Stimulated activated naive CD8-positive, alpha-beta T cell treated with anti-CD3 and anti-CD28 coated beads, Interleukin-15, amount 100 ng/mL, for 72 hours (primary cell): ENCODE results near the gene UPP2.

Source experiments
- ATAC-seq: fragments of 150-1000 bp; cut with Tn5 transposase; 2 replicates; pipeline ENCODE4 v1.10.0; 2021; ENCODE audit warnings: mild to moderate bottlenecking, moderate library complexity
- DNase-seq, 2 donors: peaks; one replicate each; pipeline ENCODE4 v3.0.0; 2021 to 2022
- H3K27ac Mint-ChIP-seq, 2 donors: one replicate each; pipeline ENCODE4 v1.8.0; 2022; ENCODE audit warnings: mild to moderate bottlenecking in 2 of 2, mixed read lengths in 2 of 2, moderate library complexity in 2 of 2
- H3K27me3 Mint-ChIP-seq: one replicate; pipeline ENCODE4 v1.8.0; 2022; ENCODE audit warnings: mixed read lengths
- H3K4me1 Mint-ChIP-seq: one replicate; pipeline ENCODE4 v1.8.0; 2022; ENCODE audit warnings: mild to moderate bottlenecking, mixed read lengths
- H3K4me3 Mint-ChIP-seq, 2 donors: one replicate each; pipeline ENCODE4 v1.8.0; 2022; ENCODE audit warnings: mild to moderate bottlenecking in 2 of 2, mixed read lengths in 2 of 2, moderate library complexity in 1 of 2
- H3K9me3 Mint-ChIP-seq, 2 donors: one replicate each; pipeline ENCODE4 v1.8.0; 2022; ENCODE audit warnings: mixed read lengths in 2 of 2

The UPP2 gene

GRCh38 chr2:158143703-158144360, 42.2 kb downstream of the UPP2 start:
- Mint-ChIP-seq H3K27ac (no peak overlapping the region), H3K9me3 (peaks cover 14 to 25% of the 10 kb centered on the region in 2 donors), H3K4me3 (no peak overlapping the region), H3K4me1 (no peaks in the 10 kb centered on the region), H3K27me3 (peaks cover 43% of the 10 kb centered on the region)
- ATAC-seq (no peak), DNase-seq (no peak)

DNA sequence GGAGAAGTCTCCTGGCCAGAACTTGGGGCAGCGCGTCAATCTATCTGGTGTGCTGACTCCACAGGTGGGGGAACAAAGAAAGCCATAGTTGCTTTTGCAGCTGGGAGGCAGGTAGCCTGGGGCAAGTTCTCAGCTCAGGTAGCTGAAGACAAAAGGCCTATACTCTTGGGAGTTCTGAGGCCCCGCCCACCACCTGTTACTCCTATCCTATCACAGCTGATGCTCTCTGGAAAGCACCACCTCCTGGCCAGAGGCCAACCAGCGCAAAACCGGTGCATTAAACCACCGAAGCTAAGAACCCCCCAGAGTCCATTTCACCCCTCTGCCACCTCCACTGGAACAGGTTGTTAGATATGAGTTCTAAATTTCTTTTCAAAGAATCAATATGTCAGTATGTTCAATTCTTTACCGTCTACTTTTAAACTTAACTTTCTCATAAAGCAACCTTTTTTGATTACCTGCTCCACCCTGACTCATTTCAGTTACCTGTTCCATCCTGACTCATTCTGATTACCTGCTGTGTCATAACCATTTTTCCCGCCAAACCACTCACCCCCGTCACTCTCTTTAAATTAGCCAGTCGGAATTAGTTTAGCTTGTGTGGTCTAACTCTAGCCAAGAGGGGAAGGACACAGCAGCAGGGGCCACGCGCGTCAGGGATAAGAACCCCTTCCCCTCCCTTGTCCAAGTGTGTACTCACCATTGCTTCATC, 43.4 kb downstream of the UPP2 start:
- Mint-ChIP-seq H3K9me3 (peaks cover 14 to 25% of the 10 kb centered on the region in 2 donors), H3K4me1 (no peaks in the 10 kb centered on the region), H3K4me3 (no peak overlapping the region), H3K27ac (no peak overlapping the region), H3K27me3 (peaks cover 43% of the 10 kb centered on the region)
- DNase-seq: no peak
- no peak for ATAC-seq

DNA sequence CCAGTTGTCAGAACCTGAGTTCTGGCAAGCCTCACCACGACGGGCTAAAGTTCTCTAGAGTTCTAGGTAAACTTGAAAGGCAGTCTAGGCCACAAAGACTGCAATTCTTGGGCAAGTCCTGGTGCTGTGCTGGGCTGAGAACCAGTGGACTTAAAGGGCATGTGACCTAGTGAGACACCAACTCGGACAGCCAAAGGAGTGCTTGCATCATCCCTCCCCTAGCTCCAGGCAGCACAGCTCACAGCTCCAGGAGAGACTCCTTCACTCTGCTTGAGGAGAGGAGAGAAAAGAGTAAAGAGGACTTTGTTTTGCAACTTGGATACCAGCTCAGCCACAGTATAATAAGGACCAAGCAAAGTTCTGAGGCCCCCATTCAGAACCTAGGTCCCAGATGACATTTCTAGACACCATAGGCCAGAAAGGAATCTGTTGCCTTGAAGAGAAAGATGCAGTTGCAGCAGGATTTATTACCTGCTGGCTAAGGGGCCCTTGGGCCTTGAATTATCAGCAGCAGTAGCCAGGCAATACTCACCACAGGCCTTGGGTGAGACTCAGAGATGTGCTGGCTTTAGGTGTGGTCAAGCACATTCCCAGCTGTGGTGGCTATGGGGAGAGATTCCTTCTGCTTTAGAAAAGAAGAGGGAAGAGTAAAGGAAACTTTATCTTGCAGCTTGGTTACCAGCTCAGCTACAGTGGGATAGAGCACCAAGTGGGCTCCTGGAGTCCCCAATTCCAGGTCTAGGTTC, 51.8 kb downstream of the UPP2 start:
- H3K4me1 Mint-ChIP-seq: no peaks in the 10 kb centered on the region
- no peak overlapping the region for H3K4me3 Mint-ChIP-seq
- peaks cover 0 to 14% of the 10 kb centered on the region in 2 donors for H3K9me3 Mint-ChIP-seq
- DNase-seq: no peak
- peak overlapping the region in 1 of 2 donors; percentile 76 for H3K27ac Mint-ChIP-seq
- ATAC-seq: no peak
- peaks cover 9% of the 10 kb centered on the region for H3K27me3 Mint-ChIP-seq

- Mint-ChIP-seq H3K27me3 (peaks cover 14% of the 10 kb centered on the region), H3K4me1 (no peaks in the 10 kb centered on the region), H3K4me3 (no peak overlapping the region), H3K27ac (no peak overlapping the region), H3K9me3 (peaks cover 0 to 13% of the 10 kb centered on the region in 2 donors)
- DNase-seq: no peak
- ATAC-seq: no peak
These were observed 52.9 kb downstream of the UPP2 start for GRCh38 chr2:158154596-158154995.

GRCh38 chr2:158172719-158173118, 71.0 kb downstream of the UPP2 start:
- H3K27ac Mint-ChIP-seq: no peak overlapping the region
- H3K4me1 Mint-ChIP-seq: no peaks in the 10 kb centered on the region
- H3K4me3 Mint-ChIP-seq: no peak overlapping the region
- H3K27me3 Mint-ChIP-seq: peaks cover 23% of the 10 kb centered on the region
- no peak for DNase-seq
- no peak for ATAC-seq
- H3K9me3 Mint-ChIP-seq: no peaks in the 10 kb centered on the region

DNA sequence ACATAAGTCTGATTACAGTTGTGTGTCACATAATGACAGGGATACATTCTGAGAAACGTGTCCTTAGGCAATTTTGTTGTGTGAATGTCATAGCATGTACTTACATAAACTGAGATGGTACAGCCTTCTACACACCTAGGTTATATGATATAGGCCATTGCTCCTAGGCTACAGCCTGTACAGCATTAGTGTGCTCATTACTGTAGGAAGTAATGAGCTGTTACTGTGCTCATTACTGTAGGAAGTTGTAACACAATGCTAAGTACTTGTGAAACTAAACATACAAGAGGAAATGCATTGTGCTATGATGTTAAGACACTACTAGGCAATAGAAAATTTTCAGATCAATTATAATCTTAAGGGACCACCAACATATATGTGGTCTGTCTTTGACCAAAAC, 72.8 kb downstream of the UPP2 start:
- no peak overlapping the region for H3K4me3 Mint-ChIP-seq
- H3K27ac Mint-ChIP-seq: no peak overlapping the region
- no peak for DNase-seq
- H3K9me3 Mint-ChIP-seq: no peaks in the 10 kb centered on the region
- H3K4me1 Mint-ChIP-seq: no peaks in the 10 kb centered on the region
- H3K27me3 Mint-ChIP-seq: peaks cover 30% of the 10 kb centered on the region
- ATAC-seq: peak; percentile 59

DNA sequence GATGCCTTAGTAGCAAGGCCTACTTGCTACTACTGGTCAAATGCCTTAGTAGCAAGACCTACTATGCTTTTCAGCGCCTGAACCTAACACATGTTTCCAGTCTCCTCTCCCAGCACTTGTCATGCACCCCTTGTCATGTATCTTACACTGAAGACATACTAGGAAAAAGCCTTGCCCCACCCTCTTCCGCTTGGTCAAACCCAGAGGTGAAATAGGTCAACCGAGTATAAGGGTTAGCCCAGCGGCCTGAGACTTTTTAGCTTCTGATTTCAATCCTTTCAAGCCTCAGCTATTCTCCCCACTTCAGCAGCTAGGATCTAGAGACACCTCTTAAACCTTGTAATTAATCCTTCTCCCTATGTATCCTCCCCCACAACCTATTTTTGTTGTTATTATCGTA, 73.3 kb downstream of the UPP2 start:
- DNase-seq (no peak), ATAC-seq (no peak)
- no peaks in the 10 kb centered on the region for H3K4me1 Mint-ChIP-seq
- no peak overlapping the region for H3K4me3 Mint-ChIP-seq
- H3K27ac Mint-ChIP-seq: no peak overlapping the region
- no peaks in the 10 kb centered on the region for H3K9me3 Mint-ChIP-seq
- H3K27me3 Mint-ChIP-seq: peaks cover 35% of the 10 kb centered on the region

DNA sequence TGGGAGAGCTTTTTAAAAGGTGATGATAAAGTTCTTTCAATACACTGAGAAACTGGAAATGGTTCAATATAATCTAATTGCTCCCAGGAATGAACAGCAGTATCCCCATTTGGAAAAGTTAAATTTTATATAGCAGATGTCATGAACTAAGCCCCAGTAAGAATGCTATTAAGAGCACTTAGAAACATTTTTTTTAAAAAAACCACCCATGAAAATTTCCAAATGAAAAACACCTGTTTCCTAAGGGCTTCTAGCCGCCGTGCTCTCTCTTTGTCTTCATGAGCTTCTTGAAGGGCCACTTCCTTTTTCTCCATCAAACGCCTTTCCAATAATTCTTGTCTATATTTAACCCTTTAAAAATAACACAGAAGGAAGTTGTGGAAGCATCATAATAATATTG, 77.0 kb downstream of the UPP2 start:
- Mint-ChIP-seq H3K9me3 (no peaks in the 10 kb centered on the region), H3K27ac (no peak overlapping the region), H3K4me3 (no peak overlapping the region), H3K27me3 (peaks cover 51% of the 10 kb centered on the region), H3K4me1 (no peaks in the 10 kb centered on the region)
- DNase-seq (no peak), ATAC-seq (no peak)

GRCh38 chr2:158179660-158180059, 78.0 kb downstream of the UPP2 start:
- H3K4me1 Mint-ChIP-seq: no peaks in the 10 kb centered on the region
- H3K27me3 Mint-ChIP-seq: peaks cover 51% of the 10 kb centered on the region
- ATAC-seq: no peak
- DNase-seq: no peak
- no peak overlapping the region for H3K4me3 Mint-ChIP-seq
- H3K9me3 Mint-ChIP-seq: no peaks in the 10 kb centered on the region
- no peak overlapping the region for H3K27ac Mint-ChIP-seq

DNA sequence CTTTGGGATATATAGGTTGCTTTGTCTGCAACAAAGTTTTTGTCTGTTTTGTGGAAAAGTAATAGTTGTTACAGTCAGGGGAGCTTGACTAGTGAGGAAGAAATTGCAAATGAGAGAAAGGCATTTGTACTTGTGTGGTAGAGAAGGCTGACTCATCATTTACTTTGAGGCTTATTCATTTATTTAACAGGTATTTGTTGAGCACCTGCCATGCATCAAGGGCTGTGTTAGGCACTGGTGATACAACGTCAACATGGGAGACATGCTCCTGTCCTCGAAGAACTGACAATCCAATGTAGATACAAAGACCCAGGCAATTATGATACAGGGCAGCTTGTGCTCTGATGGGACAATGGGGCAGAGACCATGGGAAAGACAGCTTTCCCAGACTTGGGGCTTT, 79.5 kb downstream of the UPP2 start:
- no peak for DNase-seq
- no peaks in the 10 kb centered on the region for H3K4me1 Mint-ChIP-seq
- H3K27me3 Mint-ChIP-seq: peaks cover 39% of the 10 kb centered on the region
- no peak overlapping the region for H3K27ac Mint-ChIP-seq
- H3K9me3 Mint-ChIP-seq: no peaks in the 10 kb centered on the region
- H3K4me3 Mint-ChIP-seq: no peak overlapping the region
- ATAC-seq: no peak

- ATAC-seq (no peak), DNase-seq (no peak)
- no peak overlapping the region for H3K4me3 Mint-ChIP-seq
- H3K27ac Mint-ChIP-seq: no peak overlapping the region
- H3K4me1 Mint-ChIP-seq: no peaks in the 10 kb centered on the region
- peaks cover 39% of the 10 kb centered on the region for H3K27me3 Mint-ChIP-seq
- no peaks in the 10 kb centered on the region for H3K9me3 Mint-ChIP-seq
These were observed 81.1 kb downstream of the UPP2 start for GRCh38 chr2:158182676-158183295.

GRCh38 chr2:158184001-158184400, 82.3 kb downstream of the UPP2 start:
- no peak overlapping the region for H3K27ac Mint-ChIP-seq
- H3K27me3 Mint-ChIP-seq: peaks cover 37% of the 10 kb centered on the region
- DNase-seq (no peak), ATAC-seq (no peak)
- H3K4me3 Mint-ChIP-seq: no peak overlapping the region
- no peaks in the 10 kb centered on the region for H3K4me1 Mint-ChIP-seq
- H3K9me3 Mint-ChIP-seq: no peaks in the 10 kb centered on the region

- ATAC-seq (peak; percentile 46), DNase-seq (no peak)
- Mint-ChIP-seq H3K27me3 (peaks cover 34% of the 10 kb centered on the region), H3K27ac (no peak overlapping the region), H3K4me1 (peaks cover 4% of the 10 kb centered on the region), H3K4me3 (no peak overlapping the region), H3K9me3 (no peaks in the 10 kb centered on the region)
These were observed 83.1 kb downstream of the UPP2 start for GRCh38 chr2:158184556-158185343.
